K562 (cell line): ENCODE data around the gene ABHD3. TPM values are rescaled to one million over a fixed set of nuclear protein-coding genes. Genes with fewer than 3 reads are reported as not detected.
A peak's percentile ranks its signal among the peaks of the same experiment; 100 is the strongest.

Experiments
- CBX2 ChIP-seq: fragments of 200-600 bp; sonication (generic); IDR thresholded peaks from one replicate; pipeline ENCODE4 v1.6.1; 2012; ENCODE audit warnings: mild to moderate bottlenecking, low read length, inconsistent platforms; ENCODE audit not compliant: insufficient read depth, poor library complexity, severe bottlenecking
- FOXK2 ChIP-seq, 2 experiments: fragments of 450-650 bp; IDR thresholded peaks in 1 of 2; conservative IDR thresholded peaks in 1 of 2; 2 replicates each; pipeline ENCODE4 v1.6.1; 2016; ENCODE audit warnings: low read depth in 2 of 2, mild to moderate bottlenecking in 1 of 2
- FOXM1 ChIP-seq, 2 experiments: fragments of 450-650 bp in 1 of 2; sonication (generic) in 1 of 2; formaldehyde crosslinking in 1 of 2; IDR thresholded peaks; 2 replicates each; pipeline versions ENCODE4 v1.6.1 to v1.9.0; 2017 to 2022; ENCODE audit warnings: low read depth in 2 of 2, mild to moderate bottlenecking in 2 of 2, missing genetic modification reagents in 1 of 2, moderate library complexity in 1 of 2
- HINFP ChIP-seq: fragments of 450-650 bp; conservative IDR thresholded peaks from 2 replicates; pipeline ENCODE4 v1.6.1; 2016; ENCODE audit warnings: missing genetic modification characterization, low read depth, mild to moderate bottlenecking, control low read depth, missing compliant biosample characterization
- ILF3 ChIP-seq: fragments of 450-650 bp; IDR thresholded peaks from 2 replicates; pipeline ENCODE4 v1.6.1; 2018; ENCODE audit warnings: antibody characterized with exemption, mild to moderate bottlenecking, moderate library complexity, borderline replicate concordance
- JUNB ChIP-seq: fragments of 450-650 bp; formaldehyde crosslinking; conservative IDR thresholded peaks from 2 replicates; pipeline ENCODE4 v1.4.0; 2020; ENCODE audit warnings: mild to moderate bottlenecking
- L3MBTL2 ChIP-seq: fragments of 450-650 bp; IDR thresholded peaks from 2 replicates; pipeline ENCODE4 v1.6.1; 2016; ENCODE audit warnings: mild to moderate bottlenecking, moderate library complexity
- MIER1 ChIP-seq: fragments of 450-650 bp; IDR thresholded peaks from 2 replicates; pipeline ENCODE4 v1.6.1; 2016; ENCODE audit warnings: antibody characterized with exemption, mild to moderate bottlenecking, low read depth
- NBN ChIP-seq: fragments of 450-650 bp; IDR thresholded peaks from 2 replicates; pipeline ENCODE4 v1.6.1; 2016; ENCODE audit warnings: low read depth, mild to moderate bottlenecking
- NRF1 ChIP-seq, 2 experiments: fragments of 450-650 bp; IDR thresholded peaks in 1 of 2; conservative IDR thresholded peaks in 1 of 2; 2 replicates each; pipeline ENCODE4 v1.6.1; 2014; ENCODE audit warnings: mild to moderate bottlenecking in 2 of 2
- PHB2 ChIP-seq: fragments of 450-650 bp; IDR thresholded peaks from 2 replicates; pipeline ENCODE4 v1.6.1; 2017; ENCODE audit warnings: low read depth
- RAD21 ChIP-seq, 2 experiments: fragments of 250-450 bp in 1 of 2; fragments of 450-650 bp in 1 of 2; sonication (Bioruptor Pico) in 1 of 2; formaldehyde crosslinking in 1 of 2; IDR thresholded peaks in 1 of 2; conservative IDR thresholded peaks in 1 of 2; 2 replicates each; pipeline versions ENCODE4 v1.4.0 to v1.8.0; 2020 to 2022; ENCODE audit warnings: mild to moderate bottlenecking in 2 of 2, moderate library complexity in 1 of 2
- SMARCA4 ChIP-seq: fragments of 450-650 bp; IDR thresholded peaks from 2 replicates; pipeline ENCODE4 v1.6.1; 2016
- SUPT5H ChIP-seq: fragments of 450-650 bp; IDR thresholded peaks from 2 replicates; pipeline ENCODE4 v1.6.1; 2016
- XRCC3 ChIP-seq: fragments of 450-650 bp; IDR thresholded peaks from 2 replicates; pipeline ENCODE4 v1.6.1; 2017; ENCODE audit warnings: mild to moderate bottlenecking, moderate library complexity
- YBX1 ChIP-seq: fragments of 450-650 bp; IDR thresholded peaks from 2 replicates; pipeline ENCODE4 v1.7.1; 2016; ENCODE audit warnings: mild to moderate bottlenecking
- ZFP91 ChIP-seq: sonication (generic); formaldehyde crosslinking; IDR thresholded peaks from 2 replicates; pipeline ENCODE4 v1.8.0; 2022; ENCODE audit warnings: mild to moderate bottlenecking, missing genetic modification reagents
- polyA plus RNA-seq, 8 experiments: library from polyadenylated mRNA; depleted of rRNA in 4 of 8; stranded (reverse) in 5 of 8; unstranded in 3 of 8; fragments of >200 nt; fragmentation: Nextera tagmentation in 2 of 8; fragmentation: Illumina TruSeq in 1 of 8; extraction: Ambion mirVana in 2 of 8; extraction: Trizol in 1 of 8; gene quantifications; 2 replicates each; pipeline versions ENCODE4 v1.2.1 to v1.2.3, GENCODE V29; 2011 to 2014; ENCODE audit warnings: inconsistent platforms in 1 of 8, missing spikeins in 1 of 8
- total RNA-seq, 7 experiments: library from RNA; depleted of rRNA in 6 of 7; stranded (reverse); fragments of >200 nt in 6 of 7; fragmentation: Illumina TruSeq in 2 of 7; extraction: Trizol in 2 of 7; gene quantifications; 2 replicates each; pipeline versions ENCODE4 v1.2.1 to v1.2.3, GENCODE V29; 2011 to 2021; ENCODE audit warnings: low replicate concordance in 1 of 7
- TF ChIP-seq, protein P1 (sequence below): fragments of 450-650 bp; IDR thresholded peaks from 2 replicates; pipeline ENCODE4 v1.6.1; 2014; ENCODE audit warnings: low read depth, mild to moderate bottlenecking, moderate library complexity, borderline replicate concordance

The ABHD3 gene
- total and polyA plus RNA-seq, 9 of the 15 experiments (the other 6 are each of a cell fraction or from before 2014, with no cell fraction given) = 6.3 to 38.8 (median 19.4) TPM

GRCh38 chr18:21739604-21740537 is 35.3 kb upstream of the ABHD3 start (continued):
- TF ChIP-seq ZFP91 (CRISPR knock-in tag) (no peak), SMARCA4 (peak; percentile 26; the same call in 1 of the 2 replicates), HINFP (tag) (0 out of 2 replicates have a peak, but pooled peaks have one; percentile 5), JUNB (CRISPR knock-in tag) (no peak), NRF1 (conservative IDR thresholded peaks at IDR 0.05 in 1 of 2, IDR thresholded peaks at IDR 0.05 in 1 of 2) (0 out of 4 replicates have a peak, but pooled peaks of 1 of the 2 experiments have one; percentile 26), FOXM1 (IDR thresholded peaks at IDR 0.05; ENCODE audit: low read depth) (peak; percentile 14; the same call in 1 of the 2 replicates), FOXM1 (CRISPR knock-in tag; IDR thresholded peaks at IDR 0.05; ENCODE audit: low read depth) (no peak), L3MBTL2 (0 out of 2 replicates have a peak, but pooled peaks have one; percentile 16), FOXK2 (conservative IDR thresholded peaks at IDR 0.05 in 1 of 2, IDR thresholded peaks at IDR 0.05 in 1 of 2; ENCODE audit: low read depth in 2 of 2) (0 out of 4 replicates have a peak, but pooled peaks of 1 of the 2 experiments have one; percentile 10), CBX2 (no peak), MIER1 (peak; percentile 41; the same call in 1 of the 2 replicates), YBX1 (no peak), RAD21 (CRISPR knock-in tag; conservative IDR thresholded peaks at IDR 0.05 in 1 of 2, IDR thresholded peaks at IDR 0.05 in 1 of 2) (0 out of 4 replicates have a peak, but pooled peaks of 1 of the 2 experiments have one; percentile 7), ILF3 (no peak), PHB2 (no peak), NBN (0 out of 2 replicates have a peak, but pooled peaks have one; percentile 42), XRCC3 (no peak), SUPT5H (peak; percentile 14)
- TF ChIP-seq, protein P1, sequence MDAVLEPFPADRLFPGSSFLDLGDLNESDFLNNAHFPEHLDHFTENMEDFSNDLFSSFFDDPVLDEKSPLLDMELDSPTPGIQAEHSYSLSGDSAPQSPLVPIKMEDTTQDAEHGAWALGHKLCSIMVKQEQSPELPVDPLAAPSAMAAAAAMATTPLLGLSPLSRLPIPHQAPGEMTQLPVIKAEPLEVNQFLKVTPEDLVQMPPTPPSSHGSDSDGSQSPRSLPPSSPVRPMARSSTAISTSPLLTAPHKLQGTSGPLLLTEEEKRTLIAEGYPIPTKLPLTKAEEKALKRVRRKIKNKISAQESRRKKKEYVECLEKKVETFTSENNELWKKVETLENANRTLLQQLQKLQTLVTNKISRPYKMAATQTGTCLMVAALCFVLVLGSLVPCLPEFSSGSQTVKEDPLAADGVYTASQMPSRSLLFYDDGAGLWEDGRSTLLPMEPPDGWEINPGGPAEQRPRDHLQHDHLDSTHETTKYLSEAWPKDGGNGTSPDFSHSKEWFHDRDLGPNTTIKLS = 0 out of 2 replicates have a peak, but pooled peaks have one; percentile 23
